Fibroblast of peridontal ligament (primary cell): ENCODE results near the gene LRBA.

Source experiments
- DNase-seq: peaks from one replicate; pipeline ENCODE4 v3.0.0-alpha.2; 2010; ENCODE audit errors: extremely low read depth

The LRBA gene

GRCh38 chr4:150327262-150327780 is 687.8 kb downstream of the LRBA start:
- DNase-seq: no peak

- DNase-seq: no peak
Measured at GRCh38 chr4:150325872-150326271, 689.2 kb downstream of the LRBA start.

GRCh38 chr4:150323406-150324325 is 691.4 kb downstream of the LRBA start:
- DNase-seq: peak; percentile 77

- no peak for DNase-seq
Measured at GRCh38 chr4:150322646-150323045, 692.4 kb downstream of the LRBA start.

GRCh38 chr4:150321113-150321512 is 694.0 kb downstream of the LRBA start:
- DNase-seq: no peak

GRCh38 chr4:150318971-150319370 is 696.1 kb downstream of the LRBA start:
- DNase-seq: no peak

- no peak for DNase-seq
Measured at GRCh38 chr4:150318527-150318926, 696.6 kb downstream of the LRBA start.

GRCh38 chr4:150316332-150317205 is 698.5 kb downstream of the LRBA start:
- peak; percentile 69 for DNase-seq

- no peak for DNase-seq
Measured at GRCh38 chr4:150315691-150316090, 699.4 kb downstream of the LRBA start.

GRCh38 chr4:150315175-150315574 is 699.9 kb downstream of the LRBA start:
- no peak for DNase-seq

GRCh38 chr4:150314031-150314430 is 701.1 kb downstream of the LRBA start:
- no peak for DNase-seq

GRCh38 chr4:150310159-150310895 is 704.8 kb downstream of the LRBA start:
- DNase-seq: peak; percentile 42

GRCh38 chr4:150308824-150309472 is 706.1 kb downstream of the LRBA start:
- no peak for DNase-seq

- no peak for DNase-seq
Measured at GRCh38 chr4:150306719-150307118, 708.4 kb downstream of the LRBA start.

- peak; percentile 71 for DNase-seq
Measured at GRCh38 chr4:150305995-150306394, 709.1 kb downstream of the LRBA start.

- peak; percentile 99 for DNase-seq
Measured at GRCh38 chr4:150302553-150302952, 712.5 kb downstream of the LRBA start.

- no peak for DNase-seq
Measured at GRCh38 chr4:150299816-150300215, 715.3 kb downstream of the LRBA start.

GRCh38 chr4:150297861-150298474 is 717.1 kb downstream of the LRBA start:
- DNase-seq: peak; percentile 87

- DNase-seq: no peak
Measured at GRCh38 chr4:150289881-150290280, 725.2 kb downstream of the LRBA start.

- no peak for DNase-seq
Measured at GRCh38 chr4:150289198-150289597, 725.9 kb downstream of the LRBA start.

GRCh38 chr4:150286656-150287055 is 728.4 kb downstream of the LRBA start:
- DNase-seq: no peak
